ENCODE data around the gene PARM1. TPM values are rescaled to one million over a fixed set of nuclear protein-coding genes. Genes with fewer than 3 reads are reported as not detected.

PARM1 gene
- total and polyA plus RNA-seq, 2 experiments from 2014 or later, result 107 to 154 TPM

- 95% methylated on average over 5 of the region's 5 CpGs for WGBS (ENCODE audit: low lambda C conversion rate, missing lambda C conversion rate)
- no peaks in the 10 kb centered on the region for H3K9me3 ChIP-seq (ENCODE audit: low read depth)
- peaks cover 14% of the 10 kb centered on the region for H3K4me1 ChIP-seq (ENCODE audit: insufficient read depth)
- no peak for DNase-seq (ENCODE audit: low spot score)
- no peak overlapping the region for H2AFZ ChIP-seq
- no peak overlapping the region for H3K27ac ChIP-seq
- TF ChIP-seq EZH2 (IDR thresholded peaks at IDR 0.05; ENCODE audit: borderline replicate concordance), result no peak
- TF ChIP-seq CTCF (IDR thresholded peaks at IDR 0.05; ENCODE audit: poor library complexity), result no peak
- TF ChIP-seq EZH2phosphoT487 (IDR thresholded peaks at IDR 0.05; ENCODE audit: low read depth, severe bottlenecking, unreplicated experiment), result no peak
- H3K4me3 ChIP-seq, result no peak overlapping the region
- no peak overlapping the region for H3K4me2 ChIP-seq
- H3K79me2 ChIP-seq, result peaks cover 40% of the 10 kb centered on the region
- H3K9me2 ChIP-seq (replicated peaks; ENCODE audit: insufficient read depth), result no peaks in the 10 kb centered on the region
- H3K27me3 ChIP-seq, result no peaks in the 10 kb centered on the region
- no peaks in the 10 kb centered on the region for H4K20me1 ChIP-seq (ENCODE audit: insufficient read depth, poor library complexity, severe bottlenecking)
- H3K36me3 ChIP-seq (replicated peaks; ENCODE audit: insufficient read depth, low read depth), result no peaks in the 10 kb centered on the region
Observed at GRCh38 chr4:74950882-74951281, 18.0 kb downstream of the PARM1 start.

- WGBS (ENCODE audit: low lambda C conversion rate, missing lambda C conversion rate), result 92% methylated on average over 4 of the region's 4 CpGs
- TF ChIP-seq EZH2phosphoT487 (IDR thresholded peaks at IDR 0.05; ENCODE audit: low read depth, severe bottlenecking, unreplicated experiment) (no peak), EZH2 (IDR thresholded peaks at IDR 0.05; ENCODE audit: borderline replicate concordance) (no peak)
- H3K79me2 ChIP-seq, result peaks cover 45% of the 10 kb centered on the region
Observed at GRCh38 chr4:74953647-74954046, 20.7 kb downstream of the PARM1 start.

GRCh38 chr4:74958881-74959280 is 26.0 kb downstream of the PARM1 start:
- Histone ChIP-seq H3K4me2 (no peak overlapping the region), H3K27me3 (no peaks in the 10 kb centered on the region), H2AFZ (no peak overlapping the region), H3K9me3 (ENCODE audit: low read depth) (no peaks in the 10 kb centered on the region), H3K4me3 (no peak overlapping the region), H4K20me1 (ENCODE audit: insufficient read depth, poor library complexity, severe bottlenecking) (no peaks in the 10 kb centered on the region), H3K79me2 (peaks cover 30% of the 10 kb centered on the region), H3K36me3 (replicated peaks; ENCODE audit: insufficient read depth, low read depth) (no peaks in the 10 kb centered on the region), H3K4me1 (ENCODE audit: insufficient read depth) (peaks cover 11% of the 10 kb centered on the region), H3K9me2 (replicated peaks; ENCODE audit: insufficient read depth) (no peaks in the 10 kb centered on the region), H3K27ac (no peak overlapping the region)
- TF ChIP-seq CTCF (IDR thresholded peaks at IDR 0.05; ENCODE audit: poor library complexity) (no peak), EZH2phosphoT487 (IDR thresholded peaks at IDR 0.05; ENCODE audit: low read depth, severe bottlenecking, unreplicated experiment) (no peak), EZH2 (IDR thresholded peaks at IDR 0.05; ENCODE audit: borderline replicate concordance) (no peak)
- WGBS (ENCODE audit: low lambda C conversion rate, missing lambda C conversion rate), result 93% methylated on average over 2 of the region's 2 CpGs
- DNase-seq (ENCODE audit: low spot score), result no peak

More at GRCh38 chr4:74953647-74954046, 20.7 kb downstream of the PARM1 start:
- Histone ChIP-seq H3K36me3 (replicated peaks; ENCODE audit: insufficient read depth, low read depth) (no peaks in the 10 kb centered on the region), H3K27ac (no peak overlapping the region), H3K4me1 (ENCODE audit: insufficient read depth) (peaks cover 3% of the 10 kb centered on the region), H3K9me3 (ENCODE audit: low read depth) (no peaks in the 10 kb centered on the region), H4K20me1 (ENCODE audit: insufficient read depth, poor library complexity, severe bottlenecking) (no peaks in the 10 kb centered on the region), H3K27me3 (no peaks in the 10 kb centered on the region), H2AFZ (no peak overlapping the region), H3K9me2 (replicated peaks; ENCODE audit: insufficient read depth) (no peaks in the 10 kb centered on the region), H3K4me2 (no peak overlapping the region), H3K4me3 (no peak overlapping the region)
- no peak for DNase-seq (ENCODE audit: low spot score)

- H2AFZ ChIP-seq, result no peak overlapping the region
Observed at GRCh38 chr4:74961230-74961629, 28.3 kb downstream of the PARM1 start.

More at GRCh38 chr4:74961230-74961629, 28.3 kb downstream of the PARM1 start:
- no peaks in the 10 kb centered on the region for H4K20me1 ChIP-seq (ENCODE audit: insufficient read depth, poor library complexity, severe bottlenecking)
- no peak for DNase-seq (ENCODE audit: low spot score)
- no peaks in the 10 kb centered on the region for H3K36me3 ChIP-seq (replicated peaks; ENCODE audit: insufficient read depth, low read depth)
- H3K79me2 ChIP-seq, result peaks cover 24% of the 10 kb centered on the region
- WGBS (ENCODE audit: low lambda C conversion rate, missing lambda C conversion rate), result 93% methylated on average over 2 of the region's 2 CpGs
- H3K9me2 ChIP-seq (replicated peaks; ENCODE audit: insufficient read depth), result no peaks in the 10 kb centered on the region
- H3K27ac ChIP-seq, result no peak overlapping the region
- H3K4me1 ChIP-seq (ENCODE audit: insufficient read depth), result peaks cover 15% of the 10 kb centered on the region
- TF ChIP-seq EZH2phosphoT487 (IDR thresholded peaks at IDR 0.05; ENCODE audit: low read depth, severe bottlenecking, unreplicated experiment) (no peak), EZH2 (IDR thresholded peaks at IDR 0.05; ENCODE audit: borderline replicate concordance) (no peak), CTCF (IDR thresholded peaks at IDR 0.05; ENCODE audit: poor library complexity) (no peak)
- H3K4me2 ChIP-seq, result no peak overlapping the region
- no peaks in the 10 kb centered on the region for H3K27me3 ChIP-seq
- H3K4me3 ChIP-seq, result no peak overlapping the region
- H3K9me3 ChIP-seq (ENCODE audit: low read depth), result no peaks in the 10 kb centered on the region

Measured in hepatocyte (in vitro differentiated cells).